ENCODE data around the gene FRMD8.

Gene FRMD8, protein sequence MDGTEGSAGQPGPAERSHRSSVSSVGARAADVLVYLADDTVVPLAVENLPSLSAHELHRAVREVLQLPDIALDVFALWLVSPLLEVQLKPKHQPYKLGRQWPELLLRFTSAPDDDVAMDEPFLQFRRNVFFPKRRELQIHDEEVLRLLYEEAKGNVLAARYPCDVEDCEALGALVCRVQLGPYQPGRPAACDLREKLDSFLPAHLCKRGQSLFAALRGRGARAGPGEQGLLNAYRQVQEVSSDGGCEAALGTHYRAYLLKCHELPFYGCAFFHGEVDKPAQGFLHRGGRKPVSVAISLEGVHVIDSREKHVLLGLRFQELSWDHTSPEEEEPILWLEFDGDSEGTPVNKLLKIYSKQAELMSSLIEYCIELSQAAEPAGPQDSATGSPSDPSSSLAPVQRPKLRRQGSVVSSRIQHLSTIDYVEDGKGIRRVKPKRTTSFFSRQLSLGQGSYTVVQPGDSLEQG
- 43.0 to 49.6 reads per million in 2 donors for total RNA-seq

DNA sequence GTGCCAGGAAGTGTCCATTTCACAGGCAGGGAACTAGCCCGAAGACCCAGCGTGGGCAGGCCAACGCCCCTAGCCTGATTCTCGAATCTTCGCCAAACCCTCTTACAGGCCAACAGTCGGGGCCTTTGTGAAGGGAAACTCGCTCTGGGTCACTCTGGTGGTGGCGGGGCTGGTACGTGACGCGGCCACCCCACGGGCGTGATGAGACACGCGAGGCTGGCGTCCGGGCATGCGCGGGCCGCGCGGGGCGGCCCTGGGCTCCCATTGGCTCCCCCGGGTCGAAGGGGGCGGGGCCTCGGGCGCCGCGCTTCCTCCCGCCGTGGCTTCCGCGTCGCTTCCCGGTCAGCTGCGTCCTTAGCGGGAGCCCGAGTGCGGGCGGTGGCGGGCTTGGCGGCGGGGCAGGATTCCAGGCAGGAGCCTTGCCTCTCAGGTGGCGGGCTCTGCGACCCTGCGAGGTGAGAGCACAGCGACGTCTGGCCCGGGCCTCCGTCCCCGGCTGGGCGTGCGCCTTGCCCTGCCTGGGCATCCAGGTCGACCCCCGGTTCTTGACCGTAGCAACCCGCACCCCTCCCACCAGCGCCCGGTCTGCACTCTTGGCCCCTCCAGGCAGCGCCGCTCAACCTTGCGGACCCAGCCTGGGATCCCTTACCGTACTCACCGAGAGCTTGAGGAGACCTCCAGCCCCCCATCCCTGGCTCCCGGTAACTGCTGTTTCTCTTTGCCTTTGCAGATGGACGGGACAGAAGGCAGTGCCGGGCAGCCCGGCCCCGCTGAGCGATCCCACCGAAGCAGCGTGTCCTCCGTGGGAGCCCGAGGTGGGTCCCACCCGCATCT lies at the start of gene FRMD8:
FRMD8 (plus strand) TSS at position 331 of the 834 bp plus-strand sequence; CDS start at position 731, 400 bp downstream.
- DNase-seq = peak; percentile 78 to 88 (median 84)

DNA sequence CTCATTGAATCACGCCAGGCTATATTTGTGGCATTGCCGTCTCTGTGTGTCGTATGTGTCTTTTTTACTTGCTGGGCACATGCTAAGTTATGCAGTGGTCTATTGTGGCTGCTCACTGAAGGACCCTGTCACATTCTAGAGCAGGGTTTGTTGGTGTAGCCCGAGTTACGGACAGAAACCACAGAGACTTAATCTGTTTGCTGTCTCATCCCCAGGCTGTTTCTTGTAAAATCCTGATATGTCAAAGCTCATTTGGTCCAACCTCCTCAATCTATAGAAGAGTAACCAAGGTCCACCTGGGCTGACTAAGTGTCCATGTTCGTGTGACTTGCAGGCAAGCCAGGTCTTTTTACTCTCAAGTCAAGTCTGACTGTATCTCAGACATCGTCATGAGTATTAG lies 47.8 kb upstream of the FRMD8 start:
- no peak for DNase-seq

DNA sequence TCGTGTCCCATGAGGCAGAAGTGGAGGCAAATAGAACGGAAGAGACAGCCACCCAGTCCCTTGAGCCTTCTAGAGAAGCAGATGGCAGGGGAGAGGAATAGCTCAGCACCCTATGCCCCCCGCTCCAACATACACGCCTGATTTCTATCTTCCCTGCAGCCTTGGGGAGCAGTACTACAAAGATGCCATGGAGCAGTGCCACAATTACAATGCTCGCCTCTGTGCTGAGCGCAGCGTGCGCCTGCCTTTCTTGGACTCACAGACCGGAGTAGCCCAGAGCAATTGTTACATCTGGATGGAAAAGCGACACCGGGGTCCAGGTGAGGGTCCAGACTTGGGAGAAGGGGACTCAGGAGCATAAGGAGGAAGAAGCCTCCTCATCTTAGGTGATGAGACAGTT lies 46.2 kb upstream of the FRMD8 start:
- no peak for DNase-seq

DNA sequence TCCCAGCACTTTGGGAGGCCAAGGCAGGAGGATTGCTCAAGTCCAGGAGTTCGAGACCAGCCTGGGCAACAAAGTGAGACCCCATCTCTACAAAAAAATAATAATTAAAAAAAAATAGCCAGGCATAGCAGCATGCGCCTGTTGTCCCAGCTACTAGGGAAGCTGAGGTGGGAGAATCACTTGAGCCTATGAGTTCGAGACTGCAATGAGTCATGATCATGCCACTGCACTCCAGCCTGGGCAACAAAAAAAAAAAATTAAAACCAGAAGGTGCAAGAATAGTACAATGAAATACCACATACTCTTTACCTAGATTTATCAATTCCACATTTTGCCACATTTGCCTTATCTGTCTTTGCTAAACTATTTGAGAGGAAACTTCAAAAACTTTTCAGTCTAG lies 44.6 kb upstream of the FRMD8 start:
- no peak for DNase-seq

DNA sequence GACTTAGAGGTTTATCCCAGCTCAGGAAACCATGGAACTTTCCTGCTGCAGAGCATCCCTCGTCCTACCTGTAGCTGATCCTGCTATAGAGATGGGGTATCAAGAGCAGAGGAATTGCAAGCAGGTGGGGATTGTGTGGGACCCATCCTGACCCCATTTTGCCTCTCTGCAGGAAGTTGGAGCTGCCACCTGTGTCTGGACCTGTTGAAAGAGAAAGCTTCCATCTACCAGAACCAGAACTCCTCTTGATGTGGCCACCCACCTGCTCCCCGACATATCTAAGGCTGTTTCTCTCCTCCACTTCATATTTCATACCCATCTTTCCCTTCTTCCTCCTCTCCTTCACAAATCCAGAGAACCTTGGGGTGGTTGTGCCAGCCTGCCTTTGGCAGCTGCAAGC lies 34.9 kb upstream of the FRMD8 start:
- DNase-seq = no peak

DNA sequence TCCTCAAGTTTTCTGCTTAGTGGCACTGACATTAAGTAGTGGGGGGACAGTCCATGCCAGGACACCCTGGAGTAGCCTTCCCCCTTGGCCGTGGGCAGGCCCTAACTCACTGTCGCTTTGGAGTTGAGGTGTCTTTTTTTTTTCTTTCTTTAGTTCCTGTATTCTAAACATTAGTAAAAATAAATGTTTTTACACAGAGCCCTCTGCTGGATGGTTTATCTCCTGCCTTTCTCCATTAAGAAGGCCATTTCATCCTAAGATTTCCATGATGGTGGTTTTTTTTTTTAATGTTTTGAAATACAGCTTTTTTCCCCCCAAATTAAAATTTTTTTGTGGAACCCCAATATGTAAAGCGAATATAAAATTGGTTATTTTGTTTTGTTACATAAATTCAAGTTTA lies 33.7 kb upstream of the FRMD8 start:
- no peak for DNase-seq

DNA sequence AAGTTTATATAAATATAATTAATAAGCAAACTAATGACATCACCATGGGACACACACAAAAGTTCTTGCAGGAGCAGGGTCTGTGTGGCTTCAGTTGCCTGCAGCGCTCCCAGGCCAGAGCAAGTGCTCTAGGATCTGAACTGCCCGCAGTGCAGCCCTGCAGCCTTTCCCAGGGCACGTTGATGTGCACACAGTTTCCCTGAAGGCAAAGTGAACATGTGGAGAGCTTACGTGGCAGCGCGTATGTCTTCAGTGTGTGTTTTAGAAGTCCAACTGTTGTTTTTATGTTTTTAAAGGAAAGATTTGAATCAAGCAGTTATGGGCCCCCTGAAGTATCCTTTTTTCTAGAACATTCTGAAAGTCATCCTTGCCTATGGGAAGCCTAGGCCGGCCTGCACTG lies 33.1 kb upstream of the FRMD8 start:
- DNase-seq = no peak

DNA sequence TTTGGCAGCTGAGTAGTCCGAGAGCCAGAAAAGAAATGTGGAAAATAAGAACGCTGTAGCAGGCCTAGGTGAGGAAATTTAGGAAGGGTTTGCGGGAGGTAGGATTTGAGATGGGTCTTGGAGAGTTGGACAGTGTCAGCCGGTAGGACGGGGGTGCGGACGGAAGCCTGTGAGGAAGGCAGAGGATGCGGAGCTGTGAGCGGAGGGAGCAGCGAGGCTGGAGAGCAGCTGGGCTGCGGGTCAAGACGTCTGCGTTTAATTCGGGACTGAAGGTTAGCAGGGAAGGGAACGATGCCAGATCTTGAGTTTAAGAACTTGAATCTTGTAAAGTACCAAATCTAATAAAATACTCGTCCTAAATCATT lies 32.6 kb upstream of the FRMD8 start:
- DNase-seq = no peak

DNA sequence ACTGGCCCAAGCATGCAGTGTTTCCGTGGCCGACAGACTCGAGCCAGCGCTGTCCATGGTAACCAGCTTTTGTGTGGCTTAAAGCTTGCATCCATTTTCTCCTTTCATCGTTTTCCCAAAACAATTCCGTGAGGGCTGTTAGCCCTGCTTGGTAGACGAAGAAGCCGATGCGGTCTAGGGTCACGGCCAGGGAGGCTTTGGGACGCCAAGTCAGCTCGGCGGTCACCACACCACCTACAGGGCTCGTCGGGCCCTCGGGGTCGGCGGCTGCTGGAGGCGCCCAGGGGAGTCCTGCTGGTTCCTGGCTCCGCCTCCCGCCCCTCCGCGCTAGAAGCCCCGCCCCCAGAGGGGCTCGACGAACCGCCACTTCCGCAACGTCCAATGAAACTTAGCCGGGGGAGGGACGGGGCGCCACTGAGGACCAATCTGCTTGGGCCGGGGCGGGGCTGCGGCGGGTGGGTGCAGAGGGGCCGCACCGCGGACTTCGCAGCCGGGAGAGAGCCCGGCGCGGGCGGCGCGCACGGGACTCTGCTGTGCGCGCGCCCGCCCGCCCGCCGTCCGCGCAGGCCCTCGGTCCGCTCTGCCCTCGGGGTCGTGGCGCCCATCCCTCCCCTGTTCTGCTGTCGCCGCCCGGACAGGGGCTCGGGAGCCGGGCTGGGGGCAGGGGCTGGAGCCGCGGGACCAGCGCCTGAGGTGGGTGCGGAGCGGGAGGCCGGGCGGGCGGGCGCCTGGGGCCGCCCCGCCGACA lies 32.0 kb upstream of the FRMD8 start, which contains the start of gene TIGD3:
TIGD3 (plus strand) TSS at position 487 of the 748 bp plus-strand sequence. CDS start 1,058 bp downstream, outside the sequence.
- peak; percentile 94 to 97 (median 95) for DNase-seq

DNA sequence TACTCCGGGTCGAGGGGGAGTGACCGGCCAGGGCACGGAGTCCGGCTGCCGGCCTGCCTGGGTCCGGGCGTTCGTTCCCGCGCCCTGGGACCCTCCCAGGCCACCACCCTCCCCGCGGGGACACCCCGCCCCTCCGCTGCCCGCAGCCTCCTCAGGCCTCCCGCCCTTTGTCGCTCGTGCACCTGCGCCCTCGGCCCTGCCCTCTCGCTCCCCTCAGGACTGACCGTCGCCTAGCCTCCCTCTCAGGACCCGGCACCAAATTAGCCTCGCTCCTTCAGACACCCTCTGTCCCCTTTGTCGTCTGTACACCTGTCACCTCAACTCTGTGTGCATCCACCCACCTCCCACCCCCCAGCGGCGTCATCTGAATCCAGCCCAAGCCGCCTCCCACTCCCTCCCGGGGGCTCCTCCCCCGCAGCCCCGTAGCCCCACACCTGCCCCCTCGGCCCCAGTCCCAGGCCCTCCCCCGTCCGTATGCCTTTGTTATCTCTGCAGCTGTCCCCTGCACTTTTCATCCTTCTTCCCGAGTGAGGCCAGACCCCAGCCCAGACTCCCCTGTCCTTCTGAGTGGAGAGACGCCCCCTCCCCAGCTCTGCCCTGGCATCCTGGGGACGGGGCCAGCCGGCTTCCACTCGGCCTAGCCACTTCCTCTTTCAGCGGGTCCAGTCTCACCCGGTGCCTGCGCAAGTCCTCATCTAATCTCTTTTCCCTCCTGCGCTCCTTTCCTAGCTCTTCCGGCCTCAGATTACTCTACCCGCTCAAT lies 31.2 kb upstream of the FRMD8 start:
- peak; percentile 19 to 67 (median 44) for DNase-seq

DNA sequence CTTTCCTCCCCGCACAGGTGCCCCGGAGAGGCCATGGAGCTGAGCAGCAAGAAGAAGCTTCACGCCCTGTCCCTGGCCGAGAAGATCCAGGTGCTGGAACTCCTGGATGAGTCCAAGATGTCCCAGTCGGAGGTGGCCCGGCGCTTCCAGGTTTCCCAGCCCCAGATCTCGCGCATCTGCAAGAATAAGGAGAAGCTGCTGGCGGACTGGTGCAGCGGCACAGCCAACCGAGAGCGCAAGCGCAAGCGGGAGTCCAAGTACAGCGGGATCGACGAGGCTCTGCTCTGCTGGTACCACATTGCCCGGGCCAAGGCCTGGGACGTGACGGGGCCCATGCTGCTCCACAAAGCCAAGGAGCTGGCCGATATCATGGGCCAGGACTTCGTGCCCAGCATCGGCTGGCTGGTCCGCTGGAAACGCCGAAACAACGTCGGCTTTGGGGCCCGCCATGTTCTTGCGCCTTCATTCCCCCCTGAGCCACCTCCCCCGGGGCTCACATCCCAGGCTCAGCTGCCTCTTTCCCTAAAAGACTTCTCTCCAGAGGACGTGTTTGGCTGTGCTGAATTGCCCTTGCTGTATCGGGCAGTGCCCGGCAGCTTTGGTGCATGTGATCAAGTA lies 30.6 kb upstream of the FRMD8 start:
- DNase-seq = no peak

DNA sequence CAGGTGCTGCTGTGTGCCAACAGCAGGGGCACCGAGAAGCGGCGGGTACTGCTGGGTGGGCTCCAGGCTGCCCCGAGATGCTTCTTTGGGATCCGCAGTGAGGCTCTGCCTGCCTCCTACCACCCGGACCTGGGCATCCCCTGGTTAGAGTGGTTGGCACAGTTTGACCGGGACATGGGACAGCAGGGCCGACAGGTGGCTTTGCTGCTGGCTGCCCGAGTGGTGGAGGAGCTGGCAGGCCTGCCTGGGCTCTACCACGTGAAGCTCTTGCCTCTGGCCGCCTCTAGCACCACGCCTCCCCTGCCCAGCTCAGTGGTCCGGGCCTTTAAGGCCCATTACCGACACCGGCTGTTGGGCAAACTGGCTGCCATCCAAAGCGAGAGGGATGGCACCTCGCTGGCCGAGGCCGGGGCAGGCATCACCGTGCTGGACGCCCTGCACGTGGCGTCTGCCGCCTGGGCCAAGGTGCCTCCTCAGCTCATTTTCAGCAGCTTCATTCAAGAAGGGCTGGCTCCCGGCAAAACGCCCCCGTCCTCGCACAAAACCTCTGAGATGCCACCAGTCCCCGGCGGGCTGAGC lies 30.0 kb upstream of the FRMD8 start:
- no peak for DNase-seq

DNA sequence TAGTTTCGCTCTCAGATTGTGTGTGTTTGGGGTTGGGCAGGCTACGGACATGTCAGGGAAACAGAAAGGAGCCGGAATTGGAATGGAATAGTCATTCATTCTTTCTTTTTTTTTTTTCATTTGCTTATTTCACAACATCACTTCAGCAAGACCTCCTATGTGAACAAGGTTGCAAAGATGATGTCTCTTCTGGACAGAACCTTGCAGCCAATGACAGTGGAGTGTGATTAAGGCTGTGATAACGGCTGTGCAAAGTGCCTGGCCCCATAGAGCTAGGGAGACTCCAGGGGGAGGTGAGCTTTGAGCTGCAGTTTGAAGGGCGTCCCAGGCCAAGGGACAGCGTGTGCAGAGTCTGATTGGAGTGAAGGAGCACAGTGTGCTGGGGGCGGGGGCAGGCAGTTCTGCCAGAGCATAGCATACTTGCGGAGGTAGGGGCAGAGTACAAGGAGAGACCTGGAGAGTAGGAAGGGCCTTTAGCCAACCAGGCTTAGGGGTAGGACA lies 28.5 kb upstream of the FRMD8 start:
- DNase-seq = no peak

DNA sequence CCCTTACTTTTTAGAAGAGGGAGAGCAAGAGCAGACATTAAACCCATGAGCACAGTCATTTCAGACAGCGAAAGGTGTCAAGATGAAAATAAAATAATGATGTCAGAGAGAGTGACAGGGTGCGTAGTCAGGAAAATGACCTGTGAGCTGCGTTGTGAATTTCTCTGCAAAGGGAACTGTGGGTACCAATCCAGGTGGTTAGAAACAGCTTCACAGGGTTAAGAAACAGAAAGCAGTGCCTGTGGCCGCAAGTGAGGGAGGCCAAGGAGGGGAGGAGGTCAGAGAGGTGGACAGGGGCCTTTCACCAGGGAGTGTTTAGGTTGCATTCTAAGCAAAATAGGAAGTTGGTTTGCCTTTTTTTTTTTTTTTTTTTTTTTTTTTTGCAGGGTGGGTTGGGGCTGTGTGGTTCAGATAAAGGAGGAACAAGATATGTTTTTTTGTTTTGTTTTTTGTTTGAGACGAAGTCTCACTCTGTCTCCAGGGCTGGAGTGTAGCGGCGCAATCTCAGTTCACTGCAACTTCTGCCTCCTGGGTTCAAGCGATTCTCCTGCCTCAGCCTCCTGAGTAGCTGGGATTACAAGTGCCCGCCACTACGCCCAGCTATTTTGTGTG lies 24.0 kb upstream of the FRMD8 start:
- no peak for DNase-seq

DNA sequence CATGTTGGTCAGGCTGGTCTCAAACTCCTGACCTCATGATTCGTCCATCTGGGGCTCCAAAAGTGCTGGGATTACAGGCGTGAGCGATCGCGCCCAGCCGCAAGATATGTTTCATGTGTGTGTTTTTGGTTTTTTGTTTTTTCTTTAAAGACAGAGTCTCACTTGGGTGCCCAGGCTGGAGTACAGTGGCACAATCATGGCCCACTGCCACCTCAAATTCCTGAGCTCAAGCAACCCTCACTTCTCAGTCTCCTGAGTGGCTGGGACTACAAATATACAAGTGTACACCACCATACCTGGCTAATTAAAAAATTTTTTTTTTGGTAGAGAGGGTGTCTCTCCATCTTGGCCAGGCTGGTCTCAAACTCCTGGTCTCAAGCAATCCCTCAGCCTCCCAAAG lies 23.5 kb upstream of the FRMD8 start:
- DNase-seq = no peak

DNA sequence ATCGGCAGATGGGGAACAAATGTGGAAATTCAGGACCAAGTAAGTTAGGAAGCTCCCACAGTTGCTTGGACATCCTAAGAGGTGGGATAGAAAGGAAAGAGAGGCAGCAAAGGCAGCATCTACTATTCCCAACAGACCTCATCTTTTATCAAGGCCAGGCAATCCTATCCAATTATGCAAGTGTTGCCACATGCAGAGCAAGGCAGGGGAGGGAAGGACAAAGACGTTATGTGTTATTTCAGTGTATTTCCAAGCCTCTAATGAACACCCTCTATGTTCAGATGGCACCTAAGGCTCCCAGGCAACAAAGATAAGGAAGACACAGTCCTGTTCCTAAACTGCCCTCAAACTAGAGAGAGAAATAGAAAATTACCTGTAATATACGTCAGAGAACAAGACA lies 22.7 kb upstream of the FRMD8 start:
- DNase-seq = no peak

DNA sequence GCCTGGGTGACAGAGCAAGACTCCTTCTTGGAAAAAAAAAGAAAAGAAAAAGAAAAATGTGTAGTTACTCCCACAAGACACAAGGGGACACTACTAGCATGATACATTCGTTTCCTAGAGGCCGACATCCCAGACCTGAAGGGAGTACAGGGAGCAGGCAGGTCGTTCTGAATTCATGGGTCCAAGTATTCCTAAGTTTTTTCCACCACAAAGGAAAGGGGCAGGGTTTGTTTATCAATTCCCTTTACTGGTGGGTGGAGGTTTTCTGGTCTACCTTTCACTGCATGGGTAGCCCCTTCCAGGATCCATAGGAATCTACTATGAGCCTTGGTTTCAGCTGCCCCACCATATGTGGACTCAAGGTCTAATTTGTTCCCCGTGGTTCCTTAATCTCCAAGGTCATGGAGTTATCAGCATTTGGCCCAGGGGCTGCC lies 20.1 kb upstream of the FRMD8 start:
- peak in 2 of 5 experiments; percentile 56 to 64 for DNase-seq

DNA sequence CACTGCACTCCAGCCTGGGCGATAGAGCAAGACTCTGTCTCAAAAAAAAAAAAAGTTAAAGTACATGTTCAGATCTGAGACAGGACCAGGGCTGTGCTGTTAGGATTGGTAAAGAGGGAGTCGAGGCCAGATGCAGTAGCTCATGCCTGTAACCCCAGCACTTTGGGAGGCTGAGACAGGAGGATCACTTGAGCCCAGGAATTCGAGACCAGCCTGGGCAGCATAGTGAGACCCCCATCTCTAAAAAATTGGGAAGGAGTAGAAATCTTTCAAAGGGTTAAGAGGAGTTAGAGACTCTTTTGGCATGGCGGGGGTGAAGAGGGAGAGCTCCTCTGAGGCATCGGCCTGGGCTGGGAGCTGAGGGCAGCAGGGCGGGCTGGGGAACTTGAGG lies 15.8 kb upstream of the FRMD8 start:
- DNase-seq = no peak

DNA sequence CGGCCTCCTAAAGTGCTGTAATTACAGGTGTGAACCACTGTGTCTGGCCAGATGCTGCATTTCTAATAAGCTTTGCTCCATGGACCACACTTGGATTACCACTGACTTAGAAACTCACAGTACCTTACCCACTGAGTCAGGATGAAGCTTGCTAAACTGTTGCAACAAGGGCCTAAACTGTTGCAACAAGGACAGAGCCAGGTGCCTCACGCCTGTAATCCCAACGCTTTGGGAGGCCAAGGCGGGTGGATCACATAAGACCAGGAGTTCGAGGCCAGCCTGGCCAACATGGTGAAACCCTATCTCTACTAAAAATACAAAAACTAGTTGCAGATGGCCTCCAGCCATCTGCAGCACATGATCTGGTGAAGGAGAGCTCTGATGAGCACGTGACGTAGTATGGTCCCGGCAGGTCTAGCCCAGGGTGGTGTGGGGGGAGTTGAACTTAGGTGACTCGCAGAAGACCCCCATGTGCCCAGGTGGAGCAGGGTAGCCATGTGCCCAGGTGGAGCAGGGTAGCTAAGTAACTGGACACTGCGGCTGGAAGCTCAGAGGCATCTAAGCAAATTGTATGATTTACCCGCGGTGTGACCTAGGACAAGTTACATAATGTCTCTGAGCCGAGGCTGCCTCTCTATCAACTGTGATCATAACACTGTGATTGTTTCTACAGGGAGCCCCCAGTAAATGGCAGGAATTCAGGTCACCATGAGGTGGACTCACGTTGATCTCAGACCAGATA lies 12.4 kb upstream of the FRMD8 start:
- no peak for DNase-seq

DNA sequence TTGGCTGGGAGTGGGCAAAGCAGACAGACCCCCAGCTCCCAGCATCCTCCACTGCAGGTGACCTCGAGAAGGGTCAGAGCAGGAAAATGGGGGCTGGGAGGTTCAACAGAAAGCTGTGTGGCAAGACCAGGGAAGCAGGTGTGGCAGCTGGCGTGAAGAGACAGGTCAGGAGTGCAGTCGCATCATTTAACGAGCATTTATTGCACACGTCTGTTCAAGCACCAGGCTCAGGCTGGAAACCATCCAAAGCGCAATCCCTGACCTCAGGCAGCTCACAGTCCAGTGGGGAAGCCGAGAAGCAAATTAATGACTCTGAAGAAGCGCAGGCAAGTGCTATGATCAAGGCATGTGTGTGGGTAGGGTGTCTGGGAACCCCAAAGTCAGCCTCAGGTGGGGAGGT lies 11.4 kb upstream of the FRMD8 start:
- no peak for DNase-seq

All from T-helper 2 cell (primary cell).